Activated T-cell treated with anti-CD3 and anti-CD28 coated beads for 4 hours (primary cell): ENCODE measurements around the gene TAS2R42.

Experiments
- DNase-seq: peaks from one replicate; pipeline ENCODE4 v3.0.0-alpha.2; 2020

TAS2R42 gene

GRCh38 chr12:11186837-11187236, at the start of gene TAS2R42:
TSS of gene TAS2R42 (minus strand) at chr12:11186937. CDS start at chr12:11186937, 0 bp downstream.
- no peak for DNase-seq

GRCh38 chr12:11233532-11233931, 46.8 kb upstream of the TAS2R42 start:
- DNase-seq = no peak

GRCh38 chr12:11228296-11228879, 41.7 kb upstream of the TAS2R42 start:
- no peak for DNase-seq

- no peak for DNase-seq
These were observed 40.6 kb upstream of the TAS2R42 start for GRCh38 chr12:11227373-11227772.

- no peak for DNase-seq
These were observed 22.4 kb upstream of the TAS2R42 start for GRCh38 chr12:11209113-11209512.

- DNase-seq = no peak
These were observed 17.4 kb upstream of the TAS2R42 start for GRCh38 chr12:11204173-11204572.

GRCh38 chr12:11202811-11203210, 16.1 kb upstream of the TAS2R42 start:
- DNase-seq = no peak

GRCh38 chr12:11183011-11183410, 3.7 kb downstream of the TAS2R42 start:
- no peak for DNase-seq

- no peak for DNase-seq
These were observed 4.2 kb downstream of the TAS2R42 start for GRCh38 chr12:11182529-11182928.

- no peak for DNase-seq
These were observed 8.5 kb downstream of the TAS2R42 start for GRCh38 chr12:11178250-11178649.

- DNase-seq = no peak
These were observed 12.7 kb downstream of the TAS2R42 start for GRCh38 chr12:11174022-11174421.

GRCh38 chr12:11171969-11172675, 14.6 kb downstream of the TAS2R42 start:
- no peak for DNase-seq

- peak; percentile 67 for DNase-seq
These were observed 15.4 kb downstream of the TAS2R42 start, which contains the start of gene SMIM10L1 for GRCh38 chr12:11171145-11171968. TSS of gene SMIM10L1 (plus strand) at chr12:11171194. CDS start at chr12:11171357, 163 bp downstream.

- no peak for DNase-seq
These were observed 16.0 kb downstream of the TAS2R42 start for GRCh38 chr12:11170810-11171144.

- no peak for DNase-seq
These were observed 20.4 kb downstream of the TAS2R42 start for GRCh38 chr12:11166300-11166699.

GRCh38 chr12:11164384-11164783, 22.4 kb downstream of the TAS2R42 start:
- DNase-seq = no peak

- DNase-seq = no peak
These were observed 24.2 kb downstream of the TAS2R42 start for GRCh38 chr12:11162502-11162901.

- no peak for DNase-seq
These were observed 27.8 kb downstream of the TAS2R42 start for GRCh38 chr12:11158885-11159444.

GRCh38 chr12:11154400-11154925, 32.3 kb downstream of the TAS2R42 start:
- DNase-seq = no peak

GRCh38 chr12:11152725-11153124, 34.0 kb downstream of the TAS2R42 start:
- no peak for DNase-seq

- DNase-seq = no peak
These were observed 35.9 kb downstream of the TAS2R42 start for GRCh38 chr12:11150832-11151231.

GRCh38 chr12:11147420-11147819, 39.3 kb downstream of the TAS2R42 start:
- DNase-seq = no peak

- no peak for DNase-seq
These were observed 42.4 kb downstream of the TAS2R42 start for GRCh38 chr12:11144297-11144696.
